Measurements from ENCODE around the gene C1S. TPM values are rescaled to one million over a fixed set of nuclear protein-coding genes. Genes with fewer than 3 reads are reported as not detected.
"Not testable (repeated sequence)": the region's sequence is repeated elsewhere in the genome, so short reads cannot be mapped to it uniquely, and the experiment has no call there.

C1S gene
- total and polyA plus RNA-seq, 9 donors = 56.2 to 94.2 (median 79.4) TPM

DNA sequence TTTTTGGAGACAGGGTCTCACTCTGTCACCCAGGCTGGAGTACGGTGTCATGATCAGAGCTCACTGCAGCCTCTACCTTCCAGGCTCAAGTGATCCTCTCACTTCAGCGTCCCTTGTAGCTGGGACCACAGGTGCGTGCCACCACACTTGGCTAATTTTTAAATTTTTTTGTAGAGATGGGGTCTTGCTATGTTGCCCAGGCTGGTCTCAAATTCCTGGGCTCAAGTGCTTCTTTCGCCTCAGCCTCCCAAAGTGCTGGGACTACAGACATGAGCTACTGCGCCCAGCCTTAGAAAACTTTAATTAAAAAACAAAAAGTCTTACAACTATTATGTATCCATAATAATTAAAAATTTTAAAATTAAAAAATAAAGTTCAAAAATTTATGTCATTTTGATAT is 46.7 kb downstream of the C1S start:
- H3K27ac ChIP-seq (ENCODE audit: low read length); H3K4me3 ChIP-seq (ENCODE audit: low read length); H3K27me3 ChIP-seq (ENCODE audit: control insufficient read depth, insufficient read depth, low read length); H3K9me3 ChIP-seq (replicated peaks; ENCODE audit: control insufficient read depth, low read depth, low read length); DNase-seq; H3K36me3 ChIP-seq (ENCODE audit: control insufficient read depth, insufficient read depth, low read length): not testable (repeated sequence)
- peaks cover 23% of the 10 kb centered on the region for H3K4me1 ChIP-seq (ENCODE audit: control insufficient read depth, insufficient read depth, low read length)
- WGBS (ENCODE audit: insufficient coverage) = 100% methylated on average over 1 of the region's 5 CpGs

DNA sequence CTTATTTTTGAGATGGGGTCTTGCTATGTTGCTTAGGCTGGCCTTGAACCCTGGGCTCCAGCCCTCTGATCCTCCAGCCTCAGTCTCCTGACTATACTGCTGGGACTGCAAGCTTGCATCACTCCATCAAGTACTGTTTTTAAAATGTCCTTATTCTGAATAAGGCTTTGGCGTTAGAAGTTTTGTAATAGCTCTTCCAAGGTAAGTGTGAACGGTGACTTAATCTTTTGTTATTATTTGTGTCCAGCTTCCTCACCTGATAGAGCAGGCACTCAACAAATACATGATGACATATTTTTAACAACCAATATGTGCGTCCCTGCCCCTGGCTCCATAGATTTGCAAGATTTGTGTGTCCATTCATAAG is 47.1 kb downstream of the C1S start:
- Histone ChIP-seq H3K4me1 (ENCODE audit: control insufficient read depth, insufficient read depth, low read length) (peaks cover 26% of the 10 kb centered on the region), H3K9me3 (replicated peaks; ENCODE audit: control insufficient read depth, low read depth, low read length) (peaks cover 4% of the 10 kb centered on the region), H3K27ac (ENCODE audit: low read length) (peak overlapping the region; percentile 97), H3K36me3 (ENCODE audit: control insufficient read depth, insufficient read depth, low read length) (no peaks in the 10 kb centered on the region), H3K27me3 (ENCODE audit: control insufficient read depth, insufficient read depth, low read length) (peaks cover 4% of the 10 kb centered on the region), H3K4me3 (ENCODE audit: low read length) (peak overlapping the region; percentile 67)
- 18% methylated on average over 1 of the region's 3 CpGs for WGBS (ENCODE audit: insufficient coverage)
- no peak for DNase-seq

DNA sequence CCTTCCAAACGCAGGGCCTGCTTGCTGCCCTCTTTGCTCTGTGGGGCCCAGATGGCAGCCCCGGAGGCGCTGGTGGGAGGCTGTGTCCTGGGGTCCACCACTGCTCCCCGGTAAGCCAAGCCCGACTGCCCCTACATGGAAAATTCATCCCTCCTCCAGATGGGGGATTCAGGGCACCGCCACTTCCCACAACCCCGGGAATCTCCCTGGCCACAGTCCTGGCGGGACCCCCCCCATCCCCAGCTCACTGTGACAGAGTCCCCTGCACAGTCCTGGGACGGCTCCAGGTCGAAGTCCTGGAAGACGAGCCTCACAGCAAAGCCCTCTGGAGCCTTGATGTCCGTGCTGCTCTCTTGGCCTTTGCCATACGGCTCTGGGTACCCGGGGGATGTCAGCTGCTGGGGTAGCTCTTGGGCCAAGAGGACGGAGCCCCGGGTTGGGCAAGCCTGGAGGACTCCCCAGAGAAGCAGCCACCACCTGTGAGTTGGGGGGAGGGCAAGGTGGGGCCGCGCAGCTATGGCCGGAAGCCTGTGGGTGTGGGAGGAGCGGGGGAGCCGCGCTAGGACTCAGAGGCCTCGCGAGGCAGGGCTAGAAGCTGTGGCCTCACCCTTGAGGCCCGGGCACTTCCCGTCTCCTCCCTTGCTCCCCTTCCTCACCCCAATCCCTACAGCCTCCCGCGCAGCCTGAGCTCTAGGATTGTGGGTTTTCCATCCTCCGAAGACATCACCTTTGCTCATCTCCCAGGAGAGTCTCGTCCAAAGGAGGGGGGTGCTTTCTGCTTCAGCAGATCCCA is 47.7 kb downstream of the C1S start:
- H3K36me3 ChIP-seq (ENCODE audit: control insufficient read depth, insufficient read depth, low read length) = no peaks in the 10 kb centered on the region
- peaks cover 30% of the 10 kb centered on the region for H3K4me1 ChIP-seq (ENCODE audit: control insufficient read depth, insufficient read depth, low read length)
- H3K9me3 ChIP-seq (replicated peaks; ENCODE audit: control insufficient read depth, low read depth, low read length) = peaks cover 4% of the 10 kb centered on the region
- peak overlapping the region; percentile 67 for H3K4me3 ChIP-seq (ENCODE audit: low read length)
- peak; percentile 82 for DNase-seq
- peak overlapping the region; percentile 97 for H3K27ac ChIP-seq (ENCODE audit: low read length)
- 2% methylated on average over 23 of the region's 30 CpGs for WGBS (ENCODE audit: insufficient coverage)
- H3K27me3 ChIP-seq (ENCODE audit: control insufficient read depth, insufficient read depth, low read length) = peaks cover 4% of the 10 kb centered on the region

DNA sequence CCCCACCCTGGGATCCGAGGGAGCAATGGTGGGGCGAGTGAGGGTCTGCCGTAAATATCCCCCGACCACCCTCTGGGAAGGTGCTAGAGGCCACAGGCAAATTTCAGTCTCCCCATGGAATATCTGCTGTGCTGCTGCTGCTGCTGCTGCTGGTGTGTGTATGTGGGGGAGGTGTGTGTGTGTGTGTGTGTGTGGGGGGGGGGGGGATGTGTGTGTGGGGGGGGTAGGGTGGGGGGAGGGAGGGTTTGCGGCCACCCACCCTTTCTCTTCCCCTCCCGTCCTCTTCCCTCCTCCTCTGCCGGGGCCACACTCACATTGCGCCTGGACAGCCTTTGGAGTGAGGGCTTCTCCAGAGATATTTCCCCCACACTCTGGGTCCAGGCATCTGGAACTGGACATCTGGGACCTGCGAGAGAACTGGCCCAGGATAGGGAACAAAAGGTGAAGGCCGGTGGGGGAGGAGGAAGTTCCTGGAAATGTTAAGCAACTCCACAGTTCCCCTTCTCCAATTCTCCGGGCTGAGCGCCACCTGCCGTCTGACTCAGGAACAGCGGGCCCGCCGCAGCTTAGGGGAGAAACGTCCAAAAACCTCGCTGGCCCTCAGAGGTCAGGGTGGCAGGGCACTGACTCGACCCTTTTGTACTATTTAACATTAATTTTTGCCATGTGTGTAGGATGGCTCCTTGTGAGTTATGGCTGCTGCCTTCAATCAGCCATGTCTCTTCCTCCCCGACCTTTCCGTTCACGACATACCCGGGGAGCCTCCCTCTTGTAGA is 48.5 kb downstream of the C1S start, which contains the start of gene C1RL:
Gene C1RL (minus strand): TSS at position 419 of the 776 bp plus-strand sequence. CDS start 34 bp downstream, at position 385.
- Histone ChIP-seq H3K9me3 (replicated peaks; ENCODE audit: control insufficient read depth, low read depth, low read length) (peaks cover 4% of the 10 kb centered on the region), H3K4me1 (ENCODE audit: control insufficient read depth, insufficient read depth, low read length) (peaks cover 33% of the 10 kb centered on the region), H3K36me3 (ENCODE audit: control insufficient read depth, insufficient read depth, low read length) (no peaks in the 10 kb centered on the region), H3K27ac (ENCODE audit: low read length) (peak within 1 kb of the TSS; percentile 97), H3K27me3 (ENCODE audit: control insufficient read depth, insufficient read depth, low read length) (peaks cover 4% of the 10 kb centered on the region), H3K4me3 (ENCODE audit: low read length) (peak within 1 kb of the TSS; percentile 67)
- peak; percentile 96 for DNase-seq
- WGBS (ENCODE audit: insufficient coverage) = 0% methylated on average over 6 of the region's 23 CpGs

DNA sequence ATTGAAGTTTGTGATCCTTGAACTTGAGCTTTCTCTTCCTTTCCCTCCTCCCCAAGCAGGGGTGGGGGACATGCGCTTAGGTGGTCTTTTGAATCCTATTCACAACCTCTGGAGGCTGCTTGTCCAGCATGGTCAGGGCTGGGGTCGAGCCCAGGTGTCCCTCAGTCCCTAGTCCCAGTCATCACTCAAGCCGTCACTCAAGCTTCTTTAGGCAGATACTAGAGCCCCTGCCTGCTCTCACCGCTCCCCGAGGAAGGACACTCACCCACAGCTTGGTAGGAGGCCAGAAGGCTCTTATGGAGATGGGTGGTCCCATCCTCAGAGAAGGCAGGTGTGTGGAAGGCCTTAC is 49.0 kb downstream of the C1S start:
- no CpG with 5 or more reads among the region's 5 CpGs for WGBS (ENCODE audit: insufficient coverage)
- no peak for DNase-seq
- Histone ChIP-seq H3K27ac (ENCODE audit: low read length) (peak overlapping the region; percentile 97), H3K4me1 (ENCODE audit: control insufficient read depth, insufficient read depth, low read length) (peaks cover 33% of the 10 kb centered on the region), H3K4me3 (ENCODE audit: low read length) (peak overlapping the region; percentile 67), H3K9me3 (replicated peaks; ENCODE audit: control insufficient read depth, low read depth, low read length) (peaks cover 4% of the 10 kb centered on the region), H3K27me3 (ENCODE audit: control insufficient read depth, insufficient read depth, low read length) (peaks cover 4% of the 10 kb centered on the region), H3K36me3 (ENCODE audit: control insufficient read depth, insufficient read depth, low read length) (peaks cover 2% of the 10 kb centered on the region)

DNA sequence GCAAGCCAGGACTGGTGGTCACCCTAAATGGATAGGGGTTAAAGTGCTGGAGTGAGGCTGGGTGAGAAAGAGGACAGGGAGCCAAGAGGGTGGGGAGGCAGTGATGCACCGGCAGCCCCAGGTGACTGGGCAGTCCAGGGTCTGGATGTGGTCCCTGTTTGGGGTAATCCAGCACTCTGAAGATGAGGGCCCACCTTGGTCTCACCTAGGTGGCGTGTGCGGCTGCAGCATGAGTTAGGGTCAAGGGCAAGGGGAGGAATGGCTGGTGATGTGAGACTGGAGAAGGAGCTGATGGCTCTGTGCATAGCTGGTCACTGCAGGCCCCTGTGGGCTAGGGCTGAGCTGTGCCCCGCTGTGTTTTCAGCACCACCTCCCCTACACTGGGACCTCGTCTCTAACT is 50.1 kb downstream of the C1S start:
- Histone ChIP-seq H3K36me3 (ENCODE audit: control insufficient read depth, insufficient read depth, low read length) (peaks cover 2% of the 10 kb centered on the region), H3K4me1 (ENCODE audit: control insufficient read depth, insufficient read depth, low read length) (peaks cover 33% of the 10 kb centered on the region), H3K27ac (ENCODE audit: low read length) (peak overlapping the region; percentile 23), H3K9me3 (replicated peaks; ENCODE audit: control insufficient read depth, low read depth, low read length) (peaks cover 4% of the 10 kb centered on the region), H3K27me3 (ENCODE audit: control insufficient read depth, insufficient read depth, low read length) (peaks cover 4% of the 10 kb centered on the region), H3K4me3 (ENCODE audit: low read length) (no peak overlapping the region)
- DNase-seq = no peak
- 75% methylated on average over 2 of the region's 5 CpGs for WGBS (ENCODE audit: insufficient coverage)

DNA sequence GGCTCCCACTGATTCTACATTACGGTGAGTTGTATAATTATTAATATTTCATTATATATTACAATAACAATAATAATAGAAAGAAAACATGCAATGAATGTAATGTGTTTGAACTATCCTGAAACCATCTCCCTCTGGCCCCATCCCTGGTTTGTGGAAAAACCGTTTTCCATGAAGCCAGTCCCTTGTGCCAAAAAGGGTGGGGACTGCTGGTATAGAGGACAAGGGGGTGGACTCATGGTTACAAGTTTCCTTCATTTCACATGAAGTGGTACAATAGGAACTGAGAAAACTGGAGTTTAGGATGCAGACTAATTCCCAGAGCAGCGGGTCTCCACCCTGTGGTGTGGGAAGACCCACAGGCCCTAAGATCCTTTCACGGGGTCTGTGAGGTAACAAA is 51.5 kb downstream of the C1S start:
- peaks cover 2% of the 10 kb centered on the region for H3K36me3 ChIP-seq (ENCODE audit: control insufficient read depth, insufficient read depth, low read length)
- DNase-seq = peak; percentile 94
- peak overlapping the region; percentile 88 for H3K27ac ChIP-seq (ENCODE audit: low read length)
- H3K4me1 ChIP-seq (ENCODE audit: control insufficient read depth, insufficient read depth, low read length) = peaks cover 33% of the 10 kb centered on the region
- peaks cover 4% of the 10 kb centered on the region for H3K27me3 ChIP-seq (ENCODE audit: control insufficient read depth, insufficient read depth, low read length)
- no CpG with 5 or more reads among the region's 4 CpGs for WGBS (ENCODE audit: insufficient coverage)
- H3K9me3 ChIP-seq (replicated peaks; ENCODE audit: control insufficient read depth, low read depth, low read length) = no peaks in the 10 kb centered on the region
- H3K4me3 ChIP-seq (ENCODE audit: low read length) = no peak overlapping the region

DNA sequence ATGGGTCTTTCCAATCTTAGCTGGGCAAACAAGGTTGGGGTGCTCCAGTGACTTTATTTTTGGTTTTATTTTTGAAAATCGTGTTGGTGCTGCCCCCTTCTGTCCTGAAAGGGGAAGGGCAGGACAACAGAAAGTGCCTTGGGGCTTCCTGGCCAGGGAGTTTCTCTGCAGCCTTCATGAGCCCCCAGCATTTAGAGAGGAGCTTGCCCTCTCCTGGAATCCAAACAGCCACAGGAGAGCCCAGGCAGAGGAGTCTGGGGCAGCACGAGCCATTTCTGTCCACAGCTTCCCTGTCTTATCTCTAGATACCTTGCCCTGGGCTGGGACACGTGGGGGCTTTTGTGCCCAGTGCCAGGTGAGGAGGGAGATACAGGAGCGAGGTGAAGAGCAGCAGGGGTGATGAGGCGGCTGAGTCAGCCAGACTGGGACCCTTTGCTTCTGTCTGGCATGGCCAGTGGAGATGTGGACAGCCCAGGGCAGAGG is 52.9 kb downstream of the C1S start:
- H3K27ac ChIP-seq (ENCODE audit: low read length) = no peak overlapping the region
- DNase-seq = peak; percentile 61
- peaks cover 2% of the 10 kb centered on the region for H3K36me3 ChIP-seq (ENCODE audit: control insufficient read depth, insufficient read depth, low read length)
- H3K4me3 ChIP-seq (ENCODE audit: low read length) = no peak overlapping the region
- peaks cover 26% of the 10 kb centered on the region for H3K4me1 ChIP-seq (ENCODE audit: control insufficient read depth, insufficient read depth, low read length)
- no peaks in the 10 kb centered on the region for H3K9me3 ChIP-seq (replicated peaks; ENCODE audit: control insufficient read depth, low read depth, low read length)
- WGBS (ENCODE audit: insufficient coverage) = 0% methylated on average over 1 of the region's 5 CpGs
- peaks cover 2% of the 10 kb centered on the region for H3K27me3 ChIP-seq (ENCODE audit: control insufficient read depth, insufficient read depth, low read length)

DNA sequence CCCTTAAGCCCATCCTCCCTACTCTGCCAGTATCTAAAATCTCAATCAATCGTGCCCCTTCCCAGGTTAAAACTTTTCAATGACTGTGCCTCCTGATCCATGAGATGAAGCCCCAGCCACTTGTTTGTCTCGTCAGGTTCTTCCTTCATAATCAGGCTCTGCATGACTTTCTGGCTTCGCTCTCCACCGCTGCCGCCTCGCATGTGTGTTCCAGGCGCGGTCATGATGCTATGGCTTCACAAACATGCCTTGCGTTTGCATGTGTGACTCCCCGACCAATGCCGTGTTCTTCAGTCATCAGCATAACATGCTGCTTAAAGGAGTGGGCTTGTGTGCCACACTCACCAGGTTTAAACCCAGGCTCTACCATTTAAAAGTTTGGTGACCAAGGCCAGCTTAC is 53.5 kb downstream of the C1S start:
- DNase-seq = no peak
- H3K27ac ChIP-seq (ENCODE audit: low read length) = no peak overlapping the region
- H3K36me3 ChIP-seq (ENCODE audit: control insufficient read depth, insufficient read depth, low read length) = peaks cover 2% of the 10 kb centered on the region
- H3K4me3 ChIP-seq (ENCODE audit: low read length) = no peak overlapping the region
- peaks cover 22% of the 10 kb centered on the region for H3K4me1 ChIP-seq (ENCODE audit: control insufficient read depth, insufficient read depth, low read length)
- H3K9me3 ChIP-seq (replicated peaks; ENCODE audit: control insufficient read depth, low read depth, low read length) = no peaks in the 10 kb centered on the region
- peaks cover 2% of the 10 kb centered on the region for H3K27me3 ChIP-seq (ENCODE audit: control insufficient read depth, insufficient read depth, low read length)
- WGBS (ENCODE audit: insufficient coverage) = 84% methylated on average over 11 of the region's 11 CpGs

DNA sequence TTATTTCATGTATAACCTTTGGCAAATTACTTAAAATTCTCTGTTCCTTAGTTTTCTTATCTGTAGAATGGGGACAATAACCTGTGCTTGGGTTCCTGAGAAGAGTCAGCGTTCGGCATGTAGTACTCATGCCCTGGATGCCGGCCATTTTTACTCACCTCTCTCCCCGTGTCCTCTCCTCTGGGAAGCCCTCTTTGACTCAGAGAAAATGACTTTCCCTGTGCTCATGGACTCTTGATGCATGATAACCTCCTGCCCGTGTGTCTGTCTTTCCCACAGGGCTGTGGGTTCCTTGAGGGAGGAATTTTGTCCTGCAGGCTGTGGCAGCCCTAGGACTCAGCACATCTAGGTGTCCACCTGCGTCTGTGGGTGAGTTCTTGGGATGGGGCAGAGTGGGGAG is 54.3 kb downstream of the C1S start:
- Histone ChIP-seq H3K27me3 (ENCODE audit: control insufficient read depth, insufficient read depth, low read length) (peaks cover 2% of the 10 kb centered on the region), H3K27ac (ENCODE audit: low read length) (no peak overlapping the region), H3K4me3 (ENCODE audit: low read length) (no peak overlapping the region), H3K9me3 (replicated peaks; ENCODE audit: control insufficient read depth, low read depth, low read length) (no peaks in the 10 kb centered on the region), H3K36me3 (ENCODE audit: control insufficient read depth, insufficient read depth, low read length) (peaks cover 2% of the 10 kb centered on the region), H3K4me1 (ENCODE audit: control insufficient read depth, insufficient read depth, low read length) (peaks cover 16% of the 10 kb centered on the region)
- WGBS (ENCODE audit: insufficient coverage) = 60% methylated on average over 2 of the region's 6 CpGs
- no peak for DNase-seq
